Activated T-helper 2 cell treated with anti-CD3 and anti-CD28 coated beads, Interferon-gamma antibody, Interleukin-2, Interleukin-4, amounts not matched to agents 10 μg/mL and 5 μg/mL and 100 μg/mL, durations not matched to agents 14 hours and 24 hours and 36 hours (primary cell): Measurements from ENCODE around the gene TRPC3. TPM values are rescaled to one million over a fixed set of nuclear protein-coding genes. Genes with fewer than 3 reads are reported as not detected.
"Not testable (repeated sequence)": the region's sequence is repeated elsewhere in the genome, so short reads cannot be mapped to it uniquely, and the experiment has no call there.

Source experiments
- DNase-seq: peaks from one replicate; pipeline ENCODE4 v3.0.0; 2021; ENCODE audit warnings: low spot score
- H3K27ac Mint-ChIP-seq: one replicate; pipeline ENCODE4 v1.8.0; 2021; ENCODE audit warnings: mixed read lengths
- H3K27me3 Mint-ChIP-seq: one replicate; pipeline ENCODE4 v1.8.0; 2021; ENCODE audit warnings: low read depth, mixed read lengths
- H3K36me3 Mint-ChIP-seq: one replicate; pipeline ENCODE4 v1.8.0; 2021; ENCODE audit warnings: low read depth, mixed read lengths
- H3K4me1 Mint-ChIP-seq: one replicate; pipeline ENCODE4 v1.8.0; 2021; ENCODE audit warnings: low read depth, mixed read lengths
- H3K4me3 Mint-ChIP-seq: one replicate; pipeline ENCODE4 v1.8.0; 2021; ENCODE audit warnings: low read depth, mild to moderate bottlenecking, moderate library complexity, mixed read lengths
- H3K9me3 Mint-ChIP-seq: one replicate; pipeline ENCODE4 v1.8.0; 2021; ENCODE audit warnings: mixed read lengths
- intact Hi-C: fragments of 100-400 bp; cut with micrococcal nuclease; formaldehyde crosslinking; loops from one replicate; pipeline ENCODE4 v1.15.1; 2023
- total RNA-seq: library from RNA; stranded (reverse); gene quantifications from 2 replicates; pipeline ENCODE4 v1.2.3, GENCODE V29; 2022

TRPC3 gene
- total RNA-seq, 1 donor from 2014 or later = 0.64 TPM

- no peak for DNase-seq
- peaks cover 9% of the 10 kb centered on the region for H3K4me1 Mint-ChIP-seq
- H3K9me3 Mint-ChIP-seq = no peaks in the 10 kb centered on the region
- H3K4me3 Mint-ChIP-seq = no peak overlapping the region
- H3K36me3 Mint-ChIP-seq = no peaks in the 10 kb centered on the region
- intact Hi-C loops = no loop called here
- no peak overlapping the region for H3K27ac Mint-ChIP-seq
- peaks cover 55% of the 10 kb centered on the region for H3K27me3 Mint-ChIP-seq
Measured at GRCh38 chr4:121938282-121939092, 13.4 kb downstream of the TRPC3 start.

GRCh38 chr4:121936101-121936500 lies 15.8 kb downstream of the TRPC3 start:
- H3K36me3 Mint-ChIP-seq = no peaks in the 10 kb centered on the region
- H3K27ac Mint-ChIP-seq = no peak overlapping the region
- no peak overlapping the region for H3K4me3 Mint-ChIP-seq
- H3K27me3 Mint-ChIP-seq = peaks cover 54% of the 10 kb centered on the region
- peaks cover 9% of the 10 kb centered on the region for H3K4me1 Mint-ChIP-seq
- no peak for DNase-seq
- H3K9me3 Mint-ChIP-seq = no peaks in the 10 kb centered on the region
- intact Hi-C loops = no loop called here

GRCh38 chr4:121934635-121935034 lies 17.2 kb downstream of the TRPC3 start:
- DNase-seq = no peak
- intact Hi-C loops = no loop called here
- Mint-ChIP-seq H3K36me3 (no peaks in the 10 kb centered on the region), H3K9me3 (no peaks in the 10 kb centered on the region), H3K27me3 (peaks cover 48% of the 10 kb centered on the region), H3K4me1 (peaks cover 9% of the 10 kb centered on the region), H3K4me3 (no peak overlapping the region), H3K27ac (no peak overlapping the region)

GRCh38 chr4:121932212-121932974 lies 19.5 kb downstream of the TRPC3 start:
- Mint-ChIP-seq H3K4me3 (no peak overlapping the region), H3K9me3 (no peaks in the 10 kb centered on the region), H3K36me3 (no peaks in the 10 kb centered on the region), H3K27ac (no peak overlapping the region), H3K27me3 (peaks cover 42% of the 10 kb centered on the region), H3K4me1 (no peaks in the 10 kb centered on the region)
- DNase-seq = no peak
- intact Hi-C loops = no loop called here

- Mint-ChIP-seq H3K36me3 (no peaks in the 10 kb centered on the region), H3K4me1 (no peaks in the 10 kb centered on the region), H3K27ac (no peak overlapping the region), H3K27me3 (peaks cover 36% of the 10 kb centered on the region), H3K4me3 (no peak overlapping the region), H3K9me3 (no peaks in the 10 kb centered on the region)
- DNase-seq = no peak
- intact Hi-C loops = no loop called here
Measured at GRCh38 chr4:121930304-121930703, 21.6 kb downstream of the TRPC3 start.

- no peak for DNase-seq
- intact Hi-C loops = no loop called here
- H3K36me3 Mint-ChIP-seq = no peaks in the 10 kb centered on the region
- no peaks in the 10 kb centered on the region for H3K4me1 Mint-ChIP-seq
- no peak overlapping the region for H3K4me3 Mint-ChIP-seq
- no peaks in the 10 kb centered on the region for H3K9me3 Mint-ChIP-seq
- no peak overlapping the region for H3K27ac Mint-ChIP-seq
- peaks cover 27% of the 10 kb centered on the region for H3K27me3 Mint-ChIP-seq
Measured at GRCh38 chr4:121927948-121928347, 23.9 kb downstream of the TRPC3 start.

GRCh38 chr4:121926490-121926889 lies 25.4 kb downstream of the TRPC3 start:
- H3K9me3 Mint-ChIP-seq, DNase-seq, H3K36me3 Mint-ChIP-seq, H3K27ac Mint-ChIP-seq, H3K4me1 Mint-ChIP-seq, intact Hi-C loops, H3K4me3 Mint-ChIP-seq: not testable (repeated sequence)
- peaks cover 20% of the 10 kb centered on the region for H3K27me3 Mint-ChIP-seq

- H3K4me3 Mint-ChIP-seq = no peak overlapping the region
- H3K27ac Mint-ChIP-seq = no peak overlapping the region
- H3K36me3 Mint-ChIP-seq = no peaks in the 10 kb centered on the region
- intact Hi-C loops = no loop called here
- no peaks in the 10 kb centered on the region for H3K4me1 Mint-ChIP-seq
- peaks cover 12% of the 10 kb centered on the region for H3K27me3 Mint-ChIP-seq
- no peak for DNase-seq
- H3K9me3 Mint-ChIP-seq = no peaks in the 10 kb centered on the region
Measured at GRCh38 chr4:121923306-121923705, 28.6 kb downstream of the TRPC3 start.

GRCh38 chr4:121913667-121914066 lies 38.2 kb downstream of the TRPC3 start:
- intact Hi-C loops = no loop called here
- Mint-ChIP-seq H3K4me1 (no peaks in the 10 kb centered on the region), H3K4me3 (no peak overlapping the region), H3K9me3 (no peaks in the 10 kb centered on the region), H3K36me3 (no peaks in the 10 kb centered on the region), H3K27ac (no peak overlapping the region), H3K27me3 (peaks cover 10% of the 10 kb centered on the region)
- DNase-seq = no peak

- Mint-ChIP-seq H3K27me3 (peaks cover 14% of the 10 kb centered on the region), H3K36me3 (no peaks in the 10 kb centered on the region), H3K27ac (no peak overlapping the region), H3K4me1 (no peaks in the 10 kb centered on the region), H3K9me3 (no peaks in the 10 kb centered on the region), H3K4me3 (no peak overlapping the region)
- intact Hi-C loops = loop anchor here (10.0 kb wide), 1 partner anchor 546 kb away; the partner anchor contains the start of gene IL2
- no peak for DNase-seq
Measured at GRCh38 chr4:121908346-121908745, 43.5 kb downstream of the TRPC3 start.

GRCh38 chr4:121900132-121900983 lies 51.5 kb downstream of the TRPC3 start:
- peaks cover 6% of the 10 kb centered on the region for H3K4me1 Mint-ChIP-seq
- H3K27ac Mint-ChIP-seq = no peak overlapping the region
- H3K27me3 Mint-ChIP-seq = peaks cover 13% of the 10 kb centered on the region
- no peak overlapping the region for H3K4me3 Mint-ChIP-seq
- intact Hi-C loops = loop anchor here (1.0 to 10.0 kb wide), 4 partner anchors 103 to 817 kb away; partner anchors contain the start of gene IL2
- H3K9me3 Mint-ChIP-seq = no peaks in the 10 kb centered on the region
- no peaks in the 10 kb centered on the region for H3K36me3 Mint-ChIP-seq
- peak; percentile 20 for DNase-seq

GRCh38 chr4:121898150-121898549 lies 53.7 kb downstream of the TRPC3 start:
- Mint-ChIP-seq H3K9me3 (no peaks in the 10 kb centered on the region), H3K4me1 (peaks cover 6% of the 10 kb centered on the region), H3K27ac (no peak overlapping the region), H3K36me3 (no peaks in the 10 kb centered on the region), H3K4me3 (no peak overlapping the region), H3K27me3 (peaks cover 17% of the 10 kb centered on the region)
- no peak for DNase-seq
- intact Hi-C loops = no loop called here
